HG02798 (cell line): ENCODE data around the gene INSYN2B.

Experiments
- ATAC-seq: cut with Tn5 transposase; IDR thresholded peaks from one replicate; pipeline ENCODE4 v1.9.1; 2021; ENCODE audit warnings: mild to moderate bottlenecking; ENCODE audit not compliant: unreplicated experiment, poor library complexity

Gene INSYN2B

GRCh38 chr5:169904059-169904458 lies 76.2 kb downstream of the INSYN2B start:
- no peak for ATAC-seq

GRCh38 chr5:169901896-169902295 lies 78.4 kb downstream of the INSYN2B start:
- ATAC-seq = peak; percentile 42

DNA sequence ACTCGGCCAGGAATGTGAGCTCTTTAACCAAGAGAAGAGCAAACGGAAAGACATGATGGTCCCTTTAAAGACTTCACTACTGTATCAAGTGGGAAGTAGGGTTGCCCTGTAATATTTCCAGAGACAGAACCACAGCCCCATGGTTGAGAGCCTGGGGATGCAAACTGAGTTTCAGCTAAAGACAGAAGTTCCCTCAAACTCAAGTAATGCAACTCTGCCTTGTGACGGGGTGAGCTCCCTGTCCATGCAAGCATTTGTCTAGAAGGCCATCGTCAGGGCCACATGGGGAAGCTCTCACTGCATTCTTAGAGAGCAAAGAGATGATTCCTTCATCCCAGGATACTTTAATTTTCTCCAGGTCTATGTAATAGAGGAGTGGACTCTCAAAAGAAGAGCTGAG lies 82.8 kb downstream of the INSYN2B start:
- no peak for ATAC-seq

DNA sequence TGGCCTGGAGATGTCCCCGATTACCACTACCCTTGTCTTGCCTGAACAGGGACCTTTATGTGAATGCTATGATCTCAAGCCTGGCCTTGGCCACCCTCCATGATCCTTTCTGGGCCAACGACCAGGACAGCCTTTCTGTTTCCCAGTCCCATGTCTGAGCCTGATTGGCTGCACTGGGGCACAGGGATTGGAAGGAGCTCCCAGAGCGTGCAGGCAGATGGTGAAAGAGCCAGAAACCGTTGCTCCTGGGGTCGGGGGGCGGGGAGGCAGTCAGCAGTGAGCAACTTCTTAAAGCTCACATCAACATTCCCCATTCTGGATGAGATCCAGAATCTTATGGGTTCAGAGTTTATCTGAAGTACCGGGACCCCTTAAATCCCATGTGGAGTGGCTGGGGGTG lies 84.4 kb downstream of the INSYN2B start:
- ATAC-seq = no peak

DNA sequence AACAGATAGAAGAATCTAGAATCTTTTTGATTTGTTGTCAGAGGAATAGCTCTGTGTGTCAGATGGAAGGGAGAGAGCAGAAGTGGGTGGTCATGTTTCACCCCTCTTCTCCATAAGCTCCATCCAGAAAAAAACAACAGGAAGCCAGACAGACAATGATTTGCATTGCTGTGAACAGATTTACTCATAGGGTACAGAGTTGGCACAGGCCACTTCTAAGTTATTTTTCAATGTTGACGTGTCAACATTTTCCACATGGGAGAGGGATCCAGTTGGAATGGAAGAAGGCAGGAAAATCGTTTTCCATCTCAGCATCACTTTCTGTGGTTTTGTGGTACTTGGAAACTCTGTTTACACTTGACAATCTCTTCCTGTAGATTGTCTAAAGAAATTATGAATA lies 86.7 kb downstream of the INSYN2B start:
- ATAC-seq = no peak

GRCh38 chr5:169893010-169893409 lies 87.3 kb downstream of the INSYN2B start:
- no peak for ATAC-seq

GRCh38 chr5:169889572-169889971 lies 90.7 kb downstream of the INSYN2B start:
- ATAC-seq = no peak

- no peak for ATAC-seq
These were observed 93.6 kb downstream of the INSYN2B start for GRCh38 chr5:169886677-169887076.

GRCh38 chr5:169886033-169886432 lies 94.3 kb downstream of the INSYN2B start:
- no peak for ATAC-seq

DNA sequence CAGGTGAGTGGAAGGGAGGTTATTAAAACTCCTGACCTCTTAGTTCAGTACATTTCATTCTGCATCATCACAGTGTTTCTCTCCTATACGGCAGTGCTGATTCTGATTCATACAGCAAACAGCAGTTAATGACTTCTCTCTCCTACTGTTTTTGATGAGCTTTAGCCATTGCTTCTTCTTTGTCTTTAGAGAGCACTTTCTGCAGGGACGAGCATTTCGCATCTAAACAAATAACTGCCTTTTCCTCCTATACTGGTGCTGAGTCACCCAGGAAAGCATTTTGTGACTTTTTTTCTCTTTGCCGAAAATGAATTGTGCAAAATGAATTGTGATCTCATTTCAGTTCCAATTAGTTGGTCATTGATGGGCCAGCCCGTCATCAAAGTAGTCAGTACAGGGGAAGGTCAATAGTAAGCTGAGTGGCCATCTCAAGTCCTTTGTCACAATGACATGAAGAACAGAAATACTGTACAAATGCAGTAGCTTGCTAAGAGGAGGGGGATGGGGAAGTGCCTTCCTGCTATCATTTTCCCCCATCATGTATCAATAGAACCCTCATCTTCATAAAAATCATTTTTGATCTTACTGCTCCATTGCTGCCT lies 98.5 kb downstream of the INSYN2B start:
- ATAC-seq = no peak

- ATAC-seq = no peak
These were observed 99.5 kb downstream of the INSYN2B start for GRCh38 chr5:169880785-169881184.

DNA sequence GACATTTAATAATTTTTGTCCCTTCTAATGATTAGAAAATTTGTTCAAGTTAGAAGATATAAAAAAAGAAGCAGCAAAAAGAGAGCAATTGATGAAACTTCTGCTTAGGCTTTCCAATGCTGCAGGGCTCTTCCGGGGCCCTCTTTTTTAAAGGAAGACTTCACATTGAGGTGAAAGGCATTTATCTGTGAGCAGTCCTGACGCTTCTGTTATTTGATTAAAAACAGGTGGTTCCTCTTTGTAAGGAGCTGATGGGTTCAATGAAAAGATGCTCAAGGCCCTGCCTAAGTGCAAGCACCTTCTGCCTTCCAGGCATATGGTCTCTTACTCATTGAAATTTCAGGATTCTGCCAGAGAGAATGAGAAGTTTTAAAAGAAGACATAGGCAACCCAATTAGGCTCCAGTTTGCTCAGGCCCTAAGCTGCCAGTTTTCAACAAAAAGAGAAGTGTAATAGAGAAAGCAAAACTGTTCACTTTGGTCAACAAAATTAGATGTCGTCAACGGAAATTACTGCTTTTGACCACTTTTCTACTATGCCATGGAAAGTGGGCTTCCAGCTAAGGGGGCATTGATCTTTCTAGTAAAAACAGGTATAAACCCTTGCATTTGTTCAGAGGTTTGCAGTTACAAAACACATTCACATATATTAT lies 100.2 kb downstream of the INSYN2B start:
- peak; percentile 64 for ATAC-seq

GRCh38 chr5:169876386-169876785 lies 103.9 kb downstream of the INSYN2B start:
- no peak for ATAC-seq

- ATAC-seq = no peak
These were observed 104.6 kb downstream of the INSYN2B start for GRCh38 chr5:169875731-169876130.

DNA sequence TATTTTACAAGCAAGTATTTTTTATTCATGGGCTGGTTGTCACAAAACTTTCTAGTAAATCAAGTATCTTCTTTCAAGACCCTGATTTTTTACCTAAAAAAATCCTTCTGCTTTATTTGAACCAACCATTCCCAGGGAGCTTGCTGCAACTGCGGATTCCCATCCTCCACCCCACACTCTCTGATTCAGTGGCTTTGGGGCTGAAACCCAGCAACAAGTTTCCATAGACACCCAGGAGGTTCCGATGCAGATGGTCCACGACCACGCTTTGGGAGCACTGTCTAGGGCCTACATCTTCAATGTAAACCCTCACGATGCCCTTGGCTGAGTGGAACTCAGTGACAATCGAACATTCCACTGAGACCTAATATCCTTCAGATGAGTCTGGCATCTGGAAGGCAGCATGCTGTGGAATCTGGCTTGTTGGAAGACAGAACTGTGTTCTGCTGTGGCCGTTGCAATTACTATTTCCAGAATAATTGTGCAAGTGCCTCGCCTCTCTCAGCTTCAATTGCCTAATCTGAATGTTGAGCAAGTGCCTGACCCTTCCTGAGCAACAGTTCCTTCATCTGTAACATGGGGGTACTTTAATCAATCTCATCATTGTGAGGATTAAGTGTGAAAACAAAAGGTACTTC lies 105.1 kb downstream of the INSYN2B start:
- no peak for ATAC-seq

GRCh38 chr5:169874621-169875020 lies 105.7 kb downstream of the INSYN2B start:
- no peak for ATAC-seq

- no peak for ATAC-seq
These were observed 106.7 kb downstream of the INSYN2B start for GRCh38 chr5:169873642-169874041.

GRCh38 chr5:169871826-169872490 lies 108.3 kb downstream of the INSYN2B start:
- no peak for ATAC-seq

DNA sequence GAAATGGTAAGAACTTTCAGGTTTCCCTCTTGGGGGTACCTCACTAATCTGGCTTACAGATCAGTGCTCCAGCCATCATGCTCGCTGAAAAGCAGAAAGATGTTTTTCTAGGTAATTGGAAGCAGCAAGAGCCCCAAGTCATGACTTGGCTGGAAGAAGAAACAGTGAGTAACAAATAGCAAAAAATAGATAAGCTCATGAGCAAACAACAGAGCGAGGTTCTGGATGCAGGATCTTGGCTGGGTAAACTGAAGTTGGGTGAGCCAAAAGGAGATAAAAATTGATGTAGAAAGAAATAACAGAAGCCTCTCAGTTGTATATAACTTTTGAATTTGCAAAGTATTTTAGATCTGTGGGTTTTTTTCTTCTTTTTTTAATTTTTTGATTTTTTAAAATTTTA lies 110.1 kb downstream of the INSYN2B start:
- no peak for ATAC-seq

DNA sequence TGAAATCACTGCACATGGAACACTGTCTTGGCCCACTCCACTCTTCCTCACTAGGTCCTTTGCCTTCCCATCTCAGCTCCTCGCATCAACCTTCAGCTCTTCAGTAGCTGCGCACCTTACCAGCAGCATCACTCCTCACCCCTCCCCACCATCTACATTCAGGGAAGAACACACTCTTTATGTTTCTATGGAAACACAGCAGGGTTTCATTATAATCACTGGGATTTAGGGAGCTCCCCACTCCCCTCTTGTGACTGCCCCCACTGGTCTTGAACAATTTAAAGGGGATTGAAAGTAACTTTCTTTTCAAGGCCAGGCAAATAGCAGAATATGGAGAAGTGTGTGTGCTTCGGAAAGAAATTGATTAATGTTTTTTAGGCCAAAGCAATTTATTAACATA lies 111.2 kb downstream of the INSYN2B start:
- ATAC-seq = no peak

DNA sequence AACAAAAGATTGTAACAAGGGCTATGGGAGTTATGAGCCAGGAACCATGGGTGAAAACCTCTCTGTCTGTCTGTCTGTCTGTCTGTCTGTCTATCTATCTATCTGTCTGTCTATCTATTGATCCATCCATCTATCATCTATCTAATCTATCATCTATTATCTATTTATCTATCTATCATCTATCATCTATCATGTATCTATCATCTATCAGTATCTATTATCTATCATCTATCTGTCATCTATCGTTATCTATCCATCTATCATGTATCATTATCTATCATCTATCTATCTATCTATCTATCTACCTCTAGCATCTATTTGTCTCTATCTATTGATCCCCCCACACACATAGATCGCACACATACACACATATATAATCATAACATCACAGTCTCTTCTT lies 112.9 kb downstream of the INSYN2B start:
- ATAC-seq = no peak
